ENCODE data around the gene ANKFN1.
A peak's percentile ranks its signal among the peaks of the same experiment; 100 is the strongest.

ANKFN1 gene

GRCh38 chr17:56148333-56148732 is 4.9 kb upstream of the ANKFN1 start:
- DNase-seq = no peak

DNA sequence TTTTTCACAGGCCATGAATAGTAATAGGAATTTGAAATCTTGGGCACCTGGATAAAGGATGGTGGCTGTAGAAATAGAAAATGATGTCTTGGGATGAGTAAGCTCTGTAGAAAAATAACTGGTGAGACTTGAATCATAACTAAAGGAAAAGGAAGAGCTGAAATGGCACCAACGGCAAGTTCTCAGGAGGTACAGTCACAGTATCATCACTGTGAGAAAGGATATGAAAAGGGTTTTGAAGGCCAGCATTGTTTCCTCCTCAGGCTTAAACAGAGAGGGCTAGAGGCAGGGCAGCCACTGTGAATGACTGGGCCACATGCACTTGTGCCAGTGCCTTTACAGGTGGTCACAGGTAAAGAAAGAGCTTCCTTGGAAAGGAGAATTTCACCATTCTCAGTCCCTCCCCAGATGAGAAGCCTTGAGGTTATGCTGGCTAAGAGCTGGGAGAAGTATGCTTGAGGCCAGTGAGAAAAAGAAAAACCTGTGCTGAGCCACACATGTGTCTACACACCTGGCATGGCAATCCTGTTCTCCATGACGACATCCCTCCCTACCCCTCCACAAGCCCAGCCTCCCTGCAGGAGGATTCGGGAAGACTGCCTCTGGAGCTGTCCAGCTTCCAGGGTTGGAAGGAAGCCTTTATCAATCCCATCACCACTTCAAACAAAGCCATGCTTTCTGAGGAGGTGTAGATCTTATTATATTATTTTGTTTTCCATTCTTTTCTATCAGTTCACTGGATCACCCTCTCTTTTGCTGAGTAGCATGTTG is 3.8 kb upstream of the ANKFN1 start:
- DNase-seq = no peak

- DNase-seq = no peak
Observed at GRCh38 chr17:56150649-56151048, 2.6 kb upstream of the ANKFN1 start.

DNA sequence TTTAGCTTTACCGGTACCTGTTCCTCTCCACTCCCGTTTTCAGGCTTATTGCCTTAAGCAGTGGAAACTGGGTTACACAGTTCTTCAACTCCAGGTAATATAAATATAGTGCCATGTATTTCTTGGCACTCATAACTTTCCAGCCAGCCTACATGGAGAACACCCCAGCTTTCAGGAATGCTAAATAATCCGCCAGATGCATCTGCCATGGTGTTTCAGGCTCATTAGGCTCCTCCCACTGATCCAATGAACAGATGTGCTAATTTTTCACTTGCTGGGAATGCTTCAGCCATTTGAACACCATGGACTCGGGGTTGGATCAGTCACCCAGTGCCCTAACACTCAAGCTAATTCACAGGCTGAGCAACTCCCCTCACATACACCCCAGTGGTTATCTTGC is 4.6 kb downstream of the ANKFN1 start:
- no peak for DNase-seq

DNA sequence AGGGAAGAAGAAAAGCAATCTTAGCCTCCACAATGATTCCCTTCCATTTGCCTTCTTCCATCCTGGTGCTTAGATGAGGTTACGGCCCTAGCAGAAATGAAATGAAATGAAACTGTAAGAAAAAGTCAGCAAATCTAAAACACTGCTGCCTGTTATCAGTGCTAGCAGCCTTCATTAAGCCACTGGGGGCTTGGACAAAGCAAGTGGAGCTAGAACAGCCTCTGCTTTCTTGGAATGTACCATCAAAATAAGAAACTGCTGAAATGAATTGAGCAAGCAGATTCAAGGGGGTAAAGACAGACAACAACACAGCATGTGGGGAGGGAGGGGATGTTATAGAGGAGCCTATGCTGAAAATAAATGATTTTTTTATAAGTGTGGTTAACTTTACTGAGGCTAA is 5.1 kb downstream of the ANKFN1 start:
- no peak for DNase-seq

- no peak for DNase-seq
Observed at GRCh38 chr17:56158915-56159825, 5.9 kb downstream of the ANKFN1 start.

DNA sequence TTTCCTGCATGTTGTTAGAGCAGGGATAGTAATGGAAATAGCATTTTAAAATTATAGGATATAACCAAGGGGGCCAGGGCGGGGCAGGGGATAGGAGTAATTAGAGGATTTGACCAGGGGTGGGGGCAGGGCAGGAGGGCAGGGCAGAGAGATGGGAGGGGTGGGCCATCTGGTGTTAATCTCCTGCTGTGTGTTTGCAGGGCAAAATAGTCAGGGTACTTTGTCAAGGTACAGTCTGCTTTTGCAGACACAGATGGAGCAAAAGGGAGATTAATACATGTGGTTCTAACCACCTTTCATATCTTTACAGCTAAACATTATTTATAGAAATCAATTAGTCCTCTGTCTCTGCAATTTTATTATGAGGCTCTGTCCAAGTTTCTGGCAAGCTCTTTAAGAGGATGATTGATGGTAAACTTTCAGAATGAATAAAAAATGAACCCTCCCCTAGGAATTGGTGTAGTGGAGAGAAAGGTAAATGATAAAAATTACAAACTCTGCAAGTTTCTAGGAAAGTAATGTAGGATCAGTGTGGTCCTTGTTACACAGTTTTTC is 6.6 kb downstream of the ANKFN1 start:
- DNase-seq = no peak

- DNase-seq = no peak
Observed at GRCh38 chr17:56160422-56160821, 7.1 kb downstream of the ANKFN1 start.

GRCh38 chr17:56165072-56165641 is 11.9 kb downstream of the ANKFN1 start:
- DNase-seq = no peak

DNA sequence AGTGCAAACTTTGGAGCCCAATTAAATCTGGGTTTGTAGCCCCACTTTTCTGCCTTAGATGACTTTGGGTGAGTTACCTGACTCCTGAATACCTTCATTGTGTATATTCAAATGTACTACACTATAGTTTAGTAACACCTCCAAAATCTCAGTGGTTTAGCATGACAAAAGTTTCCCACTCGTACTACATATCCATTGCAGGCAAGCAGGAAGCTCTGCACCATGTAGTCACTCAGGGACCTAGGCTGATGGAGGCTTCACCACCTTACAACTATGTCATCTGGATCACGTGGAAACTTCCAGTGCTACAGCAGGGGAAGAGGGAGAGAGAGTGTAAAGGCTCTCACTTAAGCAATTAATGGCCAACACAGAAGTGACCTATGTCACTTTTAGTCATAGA is 14.2 kb downstream of the ANKFN1 start:
- DNase-seq = no peak

- DNase-seq = no peak
Observed at GRCh38 chr17:56169621-56170020, 16.3 kb downstream of the ANKFN1 start.

DNA sequence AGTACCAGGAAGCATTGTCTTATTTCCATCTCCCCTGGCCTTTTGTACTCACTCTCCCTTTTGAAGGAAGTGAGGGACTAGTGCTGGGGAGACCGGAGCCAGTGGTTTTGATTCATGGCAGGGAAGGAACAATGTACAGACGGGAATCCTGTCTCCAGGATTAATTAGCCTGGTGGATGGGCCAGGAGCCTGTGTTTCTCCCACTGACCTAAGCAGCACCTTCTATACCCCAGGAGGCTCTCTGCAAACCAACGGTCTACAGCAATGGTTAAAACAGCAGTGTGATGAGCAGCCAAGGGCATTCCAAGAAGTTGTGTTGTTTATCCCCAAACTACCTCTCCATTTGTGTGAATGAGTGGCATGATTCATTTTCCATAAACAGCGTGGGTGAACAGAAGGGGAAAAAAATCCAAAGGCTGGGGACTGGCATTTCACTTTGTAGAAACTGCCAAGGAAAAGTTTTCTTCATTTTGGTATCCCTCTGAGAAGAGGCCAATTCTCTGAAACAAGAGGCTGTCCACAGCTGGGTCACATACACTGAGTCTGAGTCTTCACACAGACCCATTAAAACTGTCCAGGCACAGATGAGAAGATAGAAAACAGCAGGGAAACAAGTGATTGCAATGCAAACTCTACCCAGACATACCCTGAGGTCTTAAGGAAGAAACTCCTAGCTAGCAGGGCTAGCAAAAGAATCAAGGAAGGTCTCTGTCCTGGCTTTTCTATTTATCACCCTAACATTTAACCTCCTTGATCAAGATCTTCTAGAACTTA is 18.1 kb downstream of the ANKFN1 start:
- DNase-seq = no peak

GRCh38 chr17:56172517-56172982 is 19.3 kb downstream of the ANKFN1 start:
- peak; percentile 36 for DNase-seq

- no peak for DNase-seq
Observed at GRCh38 chr17:56173026-56173425, 19.8 kb downstream of the ANKFN1 start.

DNA sequence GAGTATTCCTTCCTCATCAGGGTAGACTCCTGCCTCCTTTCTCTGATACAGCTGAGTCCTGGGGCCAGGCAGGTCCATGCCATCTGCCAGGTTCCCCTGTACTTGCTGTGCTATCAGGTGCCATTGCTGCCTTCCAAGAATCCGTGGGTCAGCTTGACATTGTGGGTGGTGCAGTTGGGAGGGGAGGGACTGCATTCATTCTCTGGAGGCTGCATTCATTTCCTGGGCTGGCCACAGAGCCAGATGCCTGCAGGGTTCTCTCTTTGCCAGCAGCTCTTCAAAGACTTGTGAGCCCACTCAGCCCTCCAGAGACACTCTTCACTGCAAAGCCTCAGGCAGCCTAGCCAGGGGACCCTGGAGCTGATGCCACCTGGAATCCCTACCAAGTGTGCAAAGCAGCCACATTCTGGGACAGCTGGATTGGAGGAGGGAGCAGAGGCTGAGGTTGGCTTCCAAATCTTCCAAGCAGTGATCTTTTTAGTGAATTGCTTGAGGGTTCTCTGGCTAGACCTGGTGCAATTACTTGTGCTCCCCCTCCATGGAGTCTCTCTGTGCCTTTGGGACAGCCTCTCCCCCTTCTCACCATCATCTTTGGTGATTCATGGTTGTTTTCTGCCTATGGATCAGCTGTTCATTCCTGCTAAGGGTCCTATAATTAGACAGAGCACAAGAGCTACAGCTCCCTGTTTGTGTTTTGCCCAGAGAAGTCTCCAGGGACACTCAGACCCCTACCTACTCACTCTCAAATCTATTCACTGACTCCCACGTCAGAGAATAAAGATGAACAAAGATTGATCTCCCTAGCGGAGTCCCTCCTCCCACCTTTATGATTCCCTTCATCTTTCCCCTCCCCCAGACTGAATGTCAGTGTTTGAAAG is 20.9 kb downstream of the ANKFN1 start:
- DNase-seq = no peak

DNA sequence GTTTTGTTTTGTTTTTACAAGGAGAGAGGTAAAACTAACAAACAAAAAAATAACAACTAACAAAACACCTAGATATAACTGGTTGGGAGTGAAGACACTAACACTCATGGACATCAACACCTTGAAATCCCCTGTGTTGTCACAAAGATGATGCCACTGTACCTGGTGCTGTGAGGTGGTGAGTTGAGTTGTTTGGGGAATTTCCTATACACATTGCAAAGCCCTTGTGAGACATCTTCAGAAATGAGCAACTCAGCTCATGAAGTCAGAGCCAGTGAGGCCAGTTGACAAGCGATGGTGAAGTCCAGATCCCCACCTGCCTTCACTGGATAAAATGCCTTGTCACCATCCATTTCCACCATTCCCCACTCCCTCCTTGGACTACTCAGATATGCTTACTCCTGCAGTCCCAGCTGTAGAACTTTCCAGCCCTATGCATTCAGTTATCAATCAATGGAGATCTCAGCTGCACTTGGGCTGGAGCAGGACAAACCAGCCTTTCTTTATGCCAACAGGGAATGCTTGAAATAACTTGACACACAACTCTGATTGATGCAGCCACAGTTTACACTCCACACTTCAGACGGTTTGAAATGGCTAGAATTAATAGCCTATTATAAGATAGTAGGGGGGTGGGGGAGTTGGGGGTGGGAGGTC is 22.2 kb downstream of the ANKFN1 start:
- no peak for DNase-seq

DNA sequence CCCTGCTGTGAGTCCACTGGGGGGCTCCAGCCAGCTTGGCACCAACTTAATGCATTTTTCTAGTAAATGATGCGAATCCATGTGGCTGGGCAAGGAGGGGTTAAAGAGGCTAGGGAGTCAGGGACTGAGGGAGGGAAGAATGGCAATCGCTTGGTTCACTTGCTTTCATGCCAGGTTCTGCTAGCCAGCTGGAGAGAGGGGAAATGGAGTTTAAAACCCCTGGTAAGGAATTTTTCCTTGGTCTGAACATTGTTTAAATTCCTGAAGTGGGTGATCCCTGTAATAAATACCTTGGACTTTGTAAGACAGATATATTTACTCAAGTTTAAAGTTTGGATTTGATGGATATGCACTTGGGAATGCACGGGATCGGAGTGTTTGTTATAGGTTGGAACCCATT is 22.8 kb downstream of the ANKFN1 start:
- no peak for DNase-seq

DNA sequence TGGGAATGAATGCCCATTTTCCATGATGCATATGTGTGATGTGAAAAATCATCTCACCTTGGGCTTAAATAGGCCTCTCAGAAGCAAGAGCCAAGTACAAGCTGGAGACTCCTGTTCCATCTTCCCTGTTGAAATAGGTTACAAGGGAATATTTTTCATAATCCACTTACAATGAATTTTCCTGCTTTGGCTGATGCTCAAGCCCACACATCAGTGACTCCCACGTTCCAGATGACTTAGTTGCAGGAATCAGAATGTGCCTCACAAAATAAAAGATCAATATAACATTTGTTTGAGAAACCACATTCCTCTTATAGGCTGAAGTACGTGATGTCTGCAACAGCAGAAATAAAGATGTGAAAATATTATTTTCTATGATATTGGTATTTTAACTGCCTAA is 24.1 kb downstream of the ANKFN1 start:
- no peak for DNase-seq

- DNase-seq = no peak
Observed at GRCh38 chr17:56178203-56178602, 24.9 kb downstream of the ANKFN1 start.

DNA sequence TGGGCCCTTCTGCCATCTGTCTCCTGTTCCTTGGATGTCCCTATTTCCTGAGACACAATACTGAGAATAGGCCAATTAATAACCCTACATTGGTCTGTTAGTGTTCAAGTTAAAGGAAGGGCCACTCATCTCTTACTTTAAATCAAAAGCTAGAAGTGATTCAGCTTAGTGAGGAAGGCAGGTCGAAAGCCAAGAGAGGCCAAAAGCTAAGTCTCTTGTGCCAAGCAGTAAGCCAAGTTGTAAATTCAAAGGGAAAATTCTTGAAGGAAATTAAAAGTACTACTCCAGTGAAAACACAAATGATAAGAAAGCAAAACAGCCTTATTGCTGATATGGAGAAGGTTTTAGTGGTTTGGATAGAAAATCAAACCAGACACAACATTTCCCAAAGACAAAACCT is 28.8 kb downstream of the ANKFN1 start:
- no peak for DNase-seq

- no peak for DNase-seq
Observed at GRCh38 chr17:56184650-56185049, 31.4 kb downstream of the ANKFN1 start.
